SK-N-MC (cell line): ENCODE data around the gene CDCA4.

ENCODE experiments used
- DNase-seq: peaks from one replicate; pipeline ENCODE4 v3.0.0-alpha.2; 2011; ENCODE audit warnings: low read depth, low spot score
- H3K27ac ChIP-seq: fragments of 200-600 bp; sonication (generic); 2 replicates; pipeline ENCODE4 v1.5.1; 2016; ENCODE audit warnings: mixed run types
- H3K36me3 ChIP-seq: fragments of 200-600 bp; sonication (generic); 2 replicates; pipeline ENCODE4 v1.6.1; 2017; ENCODE audit warnings: antibody characterized with exemption, low read length, mixed read lengths; ENCODE audit not compliant: insufficient read depth
- H3K4me3 ChIP-seq: fragments of 200-600 bp; sonication (generic); 2 replicates; pipeline ENCODE4 v1.5.1; 2016
- H3K9ac ChIP-seq: fragments of 200-600 bp; sonication (generic); 2 replicates; pipeline ENCODE4 v1.8.0; 2017; ENCODE audit warnings: mixed run types, mixed read lengths; ENCODE audit not compliant: insufficient read length
- H3K9me3 ChIP-seq: fragments of 200-600 bp; sonication (generic); 2 replicates; pipeline ENCODE4 v1.6.1; 2017; ENCODE audit warnings: low read depth, mild to moderate bottlenecking, antibody characterized with exemption, low read length, moderate library complexity, mixed read lengths
- EZH2 ChIP-seq: fragments of 200-600 bp; sonication (generic); IDR thresholded peaks from one replicate; pipeline ENCODE4 v1.6.1; 2017; ENCODE audit warnings: antibody characterized with exemption
- FOXP2 ChIP-seq: optimal IDR thresholded peaks from 2 replicates; pipeline ENCODE3; 2011; ENCODE audit warnings: mild to moderate bottlenecking, moderate library complexity; ENCODE audit not compliant: insufficient read depth; ENCODE audit errors: extremely low read length, control extremely low read depth
- POLR2AphosphoS5 ChIP-seq: IDR thresholded peaks from 2 replicates; pipeline ENCODE4 v1.6.1; 2012; ENCODE audit warnings: mild to moderate bottlenecking, low read depth, low read length, borderline replicate concordance

Gene CDCA4

DNA sequence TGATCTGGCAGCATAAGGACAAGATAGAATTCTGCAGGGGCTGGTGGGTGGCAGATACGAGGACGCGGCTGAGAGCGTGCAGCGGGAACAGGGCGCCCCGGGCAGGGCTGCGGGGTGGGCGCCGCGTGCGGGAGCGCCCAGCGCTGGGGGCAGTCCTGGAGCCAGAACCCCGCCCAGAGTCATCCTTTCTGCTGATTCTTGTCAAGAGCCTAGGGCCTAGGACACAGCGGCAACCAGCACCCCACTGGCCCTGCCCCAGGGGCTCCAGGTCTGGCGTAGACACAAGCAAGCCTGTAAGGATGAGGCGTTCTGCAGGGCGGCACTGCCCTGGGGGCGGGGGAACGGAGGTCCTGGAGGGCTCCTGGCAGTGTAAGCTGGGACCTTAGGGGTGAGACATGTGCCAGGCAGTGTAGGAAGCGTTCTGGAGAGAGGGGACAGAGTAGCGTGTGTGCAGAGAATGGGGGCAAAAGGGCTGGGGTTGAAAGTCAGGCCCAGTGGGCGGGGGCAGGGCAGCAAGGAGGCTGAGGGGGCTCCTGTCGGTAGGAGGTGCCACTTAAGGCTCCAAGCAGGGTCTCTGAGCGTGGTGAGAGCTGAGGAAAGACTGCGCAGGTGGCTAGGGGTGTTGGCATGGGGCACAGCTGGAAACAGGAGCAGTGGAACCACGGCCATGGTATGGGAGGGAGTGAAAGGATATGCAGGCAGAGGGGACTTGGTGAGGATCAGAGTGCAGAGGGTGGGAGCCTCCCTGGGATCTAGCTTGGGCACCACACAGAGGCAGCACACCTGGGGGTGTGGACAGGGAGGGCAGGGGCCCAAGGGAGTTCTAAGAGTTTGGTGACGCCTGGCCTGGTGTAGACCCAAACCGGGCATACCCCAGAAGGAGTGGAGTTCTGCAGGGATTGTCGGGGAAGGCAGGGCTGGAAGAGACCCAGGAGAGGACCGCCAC, 41.9 kb downstream of the CDCA4 start:
- H3K4me3 ChIP-seq, result peak overlapping the region; percentile 48

DNA sequence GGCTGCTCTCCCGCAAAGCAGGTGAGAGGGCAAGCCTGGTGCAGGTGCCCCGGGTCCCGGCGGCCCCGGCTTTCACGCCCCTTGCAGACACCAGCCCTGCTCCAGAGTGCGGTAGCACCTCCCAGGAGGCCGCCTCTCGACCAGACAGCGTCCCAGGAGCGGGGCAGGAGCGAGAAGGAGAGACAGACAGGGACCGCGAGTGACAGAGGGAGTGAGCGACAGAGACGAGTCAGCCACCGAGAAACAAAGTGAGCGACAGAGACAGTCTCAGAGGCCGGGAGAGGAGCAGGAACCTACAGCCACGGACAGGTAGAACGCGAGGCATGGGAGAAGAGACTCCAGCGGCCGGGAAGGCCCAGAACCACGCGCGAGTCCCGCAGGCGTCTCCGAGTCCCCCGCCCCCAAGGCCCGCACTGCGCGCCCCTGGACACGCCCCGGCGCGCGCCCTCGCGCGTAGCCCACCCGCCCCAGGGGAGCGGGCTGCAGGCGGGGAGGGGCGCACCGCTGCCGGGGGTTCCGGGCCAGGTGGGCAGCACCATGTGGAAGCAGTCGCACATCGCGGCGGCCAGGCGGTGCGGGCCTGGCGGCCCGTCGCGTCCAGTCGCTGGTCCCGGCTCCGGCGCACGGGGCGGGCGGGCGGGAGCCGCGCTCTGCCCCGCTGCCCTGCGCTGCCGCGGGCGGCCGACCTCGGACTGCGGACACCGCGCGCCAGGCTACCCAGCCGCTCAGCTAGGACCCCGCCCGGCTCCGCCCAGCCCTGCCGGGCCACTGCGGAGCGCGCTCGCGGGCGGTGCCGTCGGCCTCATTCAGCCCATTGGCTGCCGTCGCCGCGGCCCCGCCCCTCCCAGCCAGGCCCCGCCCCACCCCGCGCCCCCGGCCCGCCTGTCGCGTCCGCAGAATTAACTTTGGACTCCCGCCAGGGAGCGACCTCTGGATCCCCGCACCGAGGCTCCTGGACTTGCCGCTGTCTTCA, 42.9 kb downstream of the CDCA4 start, which contains the start of gene AHNAK2:
TSS of gene AHNAK2 (minus strand) at position 694 of the 973 bp plus-strand sequence. CDS start at position 557, 137 bp downstream.
- no peak within 1 kb of the TSS for H3K27ac ChIP-seq
- no peak for TF ChIP-seq FOXP2
- TF ChIP-seq POLR2AphosphoS5, result no peak
- TF ChIP-seq EZH2, result no peak
- no peaks in the 10 kb centered on the region for H3K36me3 ChIP-seq
- H3K9me3 ChIP-seq, result no peaks in the 10 kb centered on the region
- H3K4me3 ChIP-seq, result peak within 1 kb of the TSS; percentile 76
- DNase-seq, result no peak
- no peak within 1 kb of the TSS for H3K9ac ChIP-seq

More for the DNA sequence above, 41.9 kb downstream of the CDCA4 start:
- Histone ChIP-seq H3K9ac (no peak overlapping the region), H3K27ac (no peak overlapping the region), H3K9me3 (no peaks in the 10 kb centered on the region), H3K36me3 (no peaks in the 10 kb centered on the region)
- DNase-seq, result no peak
- no peak for TF ChIP-seq EZH2
- TF ChIP-seq POLR2AphosphoS5, result no peak
- TF ChIP-seq FOXP2, result no peak

DNA sequence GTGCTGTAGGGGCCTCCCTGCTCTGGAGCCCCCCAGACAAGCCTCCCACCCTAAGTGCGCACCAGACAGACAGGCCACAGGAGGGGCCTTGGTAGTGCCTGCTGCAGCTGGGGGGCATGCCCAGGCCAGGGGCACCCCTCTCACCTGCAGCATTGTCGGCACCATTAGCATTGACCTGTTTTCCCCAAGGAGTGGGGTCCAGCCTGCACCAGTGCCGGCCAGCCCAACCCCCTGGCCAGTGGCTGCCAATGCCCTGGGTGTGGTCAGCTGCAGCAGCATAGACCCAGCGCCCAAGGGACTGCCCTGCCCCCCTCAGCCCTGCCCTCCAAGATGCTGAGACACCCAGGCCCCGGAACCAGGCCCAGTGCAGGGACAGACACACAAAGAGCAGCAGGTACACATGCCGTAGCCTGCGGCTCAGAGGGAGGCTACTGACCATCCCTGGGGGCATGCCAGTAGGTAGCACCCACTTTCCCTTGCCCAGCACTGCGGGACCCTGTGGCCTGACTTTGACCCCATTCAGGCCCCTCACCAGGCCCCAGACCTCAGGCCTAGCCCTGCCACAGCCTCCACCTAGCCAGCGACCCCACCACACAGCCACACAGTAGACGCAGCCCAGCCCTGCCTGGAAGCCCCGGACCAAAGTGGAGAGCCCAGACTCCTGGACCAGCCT, 43.7 kb downstream of the CDCA4 start:
- Histone ChIP-seq H3K9ac (no peak overlapping the region), H3K36me3 (no peaks in the 10 kb centered on the region), H3K9me3 (no peaks in the 10 kb centered on the region), H3K4me3 (peak overlapping the region; percentile 76), H3K27ac (no peak overlapping the region)
- TF ChIP-seq FOXP2 (no peak), EZH2 (no peak), POLR2AphosphoS5 (no peak)
- no peak for DNase-seq

DNA sequence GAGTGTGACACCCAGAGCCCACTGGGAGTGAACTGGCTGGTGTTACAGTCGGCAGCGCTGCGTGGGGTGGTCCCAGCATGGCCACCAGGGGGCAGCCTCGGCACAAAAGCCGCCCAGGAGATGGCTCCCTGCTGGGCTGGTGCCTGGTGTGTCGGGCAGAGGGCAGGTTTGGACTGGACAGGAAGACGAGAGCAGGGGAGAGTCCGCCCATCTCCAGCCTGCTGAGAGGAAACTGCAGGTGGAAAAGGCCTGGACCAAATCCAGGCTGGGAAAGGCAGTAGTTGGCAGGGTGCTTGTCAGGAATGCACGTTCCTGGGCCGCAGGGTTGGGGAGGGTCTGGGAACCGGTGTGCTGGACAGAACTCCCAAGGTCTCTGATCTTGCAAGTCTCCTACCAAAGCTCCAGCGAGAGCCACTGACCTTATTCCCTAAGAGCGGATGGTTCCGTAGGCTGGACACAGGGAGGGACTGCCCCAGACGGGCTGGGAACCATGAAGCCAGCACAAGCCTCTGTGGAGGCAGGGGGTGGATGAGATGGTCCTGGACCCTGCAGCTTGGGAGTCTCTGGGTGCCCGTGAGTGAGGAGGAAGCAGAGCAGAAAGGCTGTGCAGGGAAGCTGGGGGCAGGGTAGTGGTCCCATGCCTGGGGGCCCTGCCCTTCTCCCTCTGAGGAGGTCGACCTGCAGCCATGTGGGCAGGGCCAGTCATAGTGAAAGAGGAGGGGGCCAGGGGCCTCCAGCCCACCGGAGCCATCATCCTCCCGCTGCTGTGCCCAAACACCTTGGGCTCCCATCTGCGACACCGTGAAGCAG, 44.5 kb downstream of the CDCA4 start:
- H3K27ac ChIP-seq, result no peak overlapping the region
- DNase-seq, result no peak
- no peaks in the 10 kb centered on the region for H3K36me3 ChIP-seq
- no peak for TF ChIP-seq FOXP2
- TF ChIP-seq EZH2, result no peak
- TF ChIP-seq POLR2AphosphoS5, result no peak
- H3K4me3 ChIP-seq, result no peak overlapping the region
- H3K9me3 ChIP-seq, result no peaks in the 10 kb centered on the region
- H3K9ac ChIP-seq, result no peak overlapping the region

DNA sequence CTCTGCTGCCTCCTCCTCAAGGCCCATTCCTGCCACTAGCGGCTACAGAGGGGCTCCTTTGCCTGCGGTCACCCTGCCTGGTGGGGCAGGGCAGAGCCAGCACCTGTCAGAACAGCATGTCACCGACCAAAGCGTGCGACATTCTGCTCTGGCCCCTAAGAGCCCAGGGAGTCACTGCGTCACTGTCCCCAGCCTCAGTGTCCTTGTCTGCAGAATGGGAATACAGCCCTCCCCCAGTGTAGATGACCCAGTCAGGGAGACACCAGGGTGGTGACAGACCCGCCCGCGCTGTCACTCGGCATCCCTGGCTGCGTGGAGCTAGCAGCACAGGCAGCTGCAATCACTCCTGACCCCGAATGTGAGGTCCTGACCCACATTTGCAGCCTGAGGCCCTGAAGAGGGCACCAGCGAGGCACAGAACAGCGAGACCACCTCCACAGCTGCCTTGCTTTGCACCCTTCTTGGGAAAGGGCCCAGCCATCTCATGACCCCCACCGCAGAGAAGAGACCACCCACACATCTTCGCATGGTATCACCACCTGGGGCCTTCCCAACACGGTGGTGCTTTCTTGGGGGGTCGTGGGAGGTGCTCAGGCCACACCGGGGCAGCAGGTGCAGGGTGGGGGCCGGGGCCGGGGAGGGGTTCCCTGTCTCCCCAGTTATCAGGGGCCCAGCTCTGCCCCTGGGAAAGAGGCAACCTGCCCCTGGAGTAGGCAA, 45.2 kb downstream of the CDCA4 start:
- no peak for DNase-seq
- no peaks in the 10 kb centered on the region for H3K9me3 ChIP-seq
- TF ChIP-seq POLR2AphosphoS5 (no peak), FOXP2 (no peak), EZH2 (no peak)
- H3K4me3 ChIP-seq, result no peak overlapping the region
- H3K36me3 ChIP-seq, result no peaks in the 10 kb centered on the region
- H3K9ac ChIP-seq, result no peak overlapping the region
- H3K27ac ChIP-seq, result no peak overlapping the region

DNA sequence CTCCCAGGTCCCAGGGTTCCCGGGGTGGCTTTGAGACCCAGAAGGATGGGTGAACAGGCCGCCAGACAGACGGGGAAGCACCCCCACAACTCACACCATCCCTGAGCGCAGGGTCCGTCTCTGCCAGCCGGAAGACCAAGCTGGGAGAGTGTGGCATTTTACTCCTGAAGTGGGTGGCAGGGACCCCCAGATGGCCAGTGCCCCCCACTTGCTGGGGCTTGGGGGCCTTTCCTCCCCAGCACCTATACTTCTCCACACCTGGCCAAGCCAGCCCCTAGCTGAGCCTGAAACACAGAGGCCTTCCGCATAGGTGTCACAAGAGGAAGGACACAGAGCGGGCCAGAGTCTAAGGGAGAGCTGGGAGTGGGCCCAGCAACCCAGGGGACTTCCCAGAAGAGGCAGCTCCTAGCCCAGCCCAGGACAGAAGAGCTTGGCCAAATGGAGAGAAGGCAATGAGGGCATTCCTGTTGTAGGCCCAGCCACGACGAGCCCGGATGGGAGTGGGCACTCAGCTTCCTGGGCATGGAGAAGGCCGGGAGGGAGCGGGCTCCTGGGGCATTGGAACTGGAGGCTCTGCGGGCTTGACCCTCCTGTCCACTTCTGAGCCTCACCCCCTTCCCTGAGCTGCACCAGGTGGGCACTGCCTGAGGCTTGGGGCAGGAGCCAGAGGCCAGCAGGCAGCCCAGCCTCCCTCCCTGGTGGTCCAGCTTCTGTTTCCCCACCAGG, 46.1 kb downstream of the CDCA4 start:
- no peak overlapping the region for H3K9ac ChIP-seq
- no peaks in the 10 kb centered on the region for H3K9me3 ChIP-seq
- no peak overlapping the region for H3K4me3 ChIP-seq
- DNase-seq, result no peak
- no peak overlapping the region for H3K27ac ChIP-seq
- no peaks in the 10 kb centered on the region for H3K36me3 ChIP-seq
- no peak for TF ChIP-seq EZH2
- TF ChIP-seq POLR2AphosphoS5, result no peak
- no peak for TF ChIP-seq FOXP2
